OCI-LY1 (cell line): ENCODE results near the gene ASB2.

Source experiments
- CTCF ChIP-seq: fragments of 200-600 bp; sonication (generic), shearing (Covaris generic); IDR thresholded peaks from 2 replicates; pipeline ENCODE4 v1.5.1; 2017; ENCODE audit warnings: mild to moderate bottlenecking, antibody characterized with exemption, low read length, moderate library complexity, mixed read lengths
- EZH2 ChIP-seq: fragments of 200-600 bp; sonication (generic), shearing (Covaris generic); IDR thresholded peaks from 2 replicates; pipeline ENCODE4 v1.8.0; 2017; ENCODE audit warnings: borderline replicate concordance, mixed run types, mild to moderate bottlenecking, antibody characterized with exemption, low read length, moderate library complexity, mixed read lengths

GRCh38 chr14:93944348-93945069, 31.9 kb downstream of the ASB2 start:
- no peak for TF ChIP-seq EZH2
- TF ChIP-seq CTCF, result no peak
